Neutrophil (primary cell): Measurements from ENCODE around the gene TGM2.

ENCODE experiments used
- H3K27ac ChIP-seq: fragments of 200-600 bp; sonication (generic); 2 replicates; pipeline ENCODE4 v1.5.1; 2016; ENCODE audit warnings: mild to moderate bottlenecking, moderate library complexity
- H3K27me3 ChIP-seq: fragments of 200-600 bp; sonication (generic); 2 replicates; pipeline ENCODE4 v1.6.0; 2016; ENCODE audit warnings: mild to moderate bottlenecking
- H3K36me3 ChIP-seq: fragments of 200-600 bp; sonication (generic); 2 replicates; pipeline ENCODE4 v1.5.1; 2017
- H3K4me1 ChIP-seq, 2 experiments: fragments of 200-600 bp in 1 of 2; sonication (generic) in 1 of 2; 1 replicate in 1 of 2; 2 replicates in 1 of 2; pipeline versions ENCODE4 v1.5.1 to v1.6.1; 2013 to 2016; ENCODE audit warnings: low read depth in 1 of 2, low read length in 1 of 2, mild to moderate bottlenecking in 1 of 2, moderate library complexity in 1 of 2; ENCODE audit not compliant: control insufficient read depth in 1 of 2, insufficient read depth in 1 of 2
- H3K4me3 ChIP-seq, 2 experiments: fragments of 200-600 bp in 1 of 2; sonication (generic) in 1 of 2; 1 replicate in 1 of 2; 2 replicates in 1 of 2; pipeline ENCODE4 v1.5.1; 2013 to 2016; ENCODE audit warnings: low read depth in 1 of 2, low read length in 1 of 2, mild to moderate bottlenecking in 1 of 2, moderate library complexity in 1 of 2
- H3K9me3 ChIP-seq: fragments of 200-600 bp; sonication (generic); 2 replicates; pipeline ENCODE4 v1.5.1; 2016
- TF ChIP-seq, protein P1 (sequence below): fragments of 200-600 bp; sonication (generic); IDR thresholded peaks from 2 replicates; pipeline ENCODE4 v1.5.1; 2016; ENCODE audit warnings: antibody characterized with exemption

TGM2 gene

DNA sequence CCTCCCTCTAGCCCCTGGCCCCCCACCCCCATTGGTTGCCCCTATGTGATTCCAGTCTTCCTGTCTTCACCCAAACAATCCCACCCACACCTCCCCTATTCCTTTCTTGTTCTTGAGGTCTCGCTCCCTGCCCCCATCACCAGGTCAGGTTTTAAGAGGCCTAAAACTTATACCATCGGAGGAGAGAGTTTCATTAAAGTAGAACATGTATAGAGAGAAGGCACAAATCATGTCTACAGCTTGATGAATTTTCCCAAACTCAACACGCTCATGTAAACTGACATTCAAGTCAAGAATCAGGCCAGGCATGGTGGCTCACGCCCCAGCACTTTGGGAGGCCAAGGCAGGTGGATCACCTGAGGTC lies 44.5 kb downstream of the TGM2 start:
- H3K27ac ChIP-seq: no peak overlapping the region
- no peaks in the 10 kb centered on the region for H3K36me3 ChIP-seq
- no peaks in the 10 kb centered on the region for H3K4me1 ChIP-seq
- TF ChIP-seq, protein P1, sequence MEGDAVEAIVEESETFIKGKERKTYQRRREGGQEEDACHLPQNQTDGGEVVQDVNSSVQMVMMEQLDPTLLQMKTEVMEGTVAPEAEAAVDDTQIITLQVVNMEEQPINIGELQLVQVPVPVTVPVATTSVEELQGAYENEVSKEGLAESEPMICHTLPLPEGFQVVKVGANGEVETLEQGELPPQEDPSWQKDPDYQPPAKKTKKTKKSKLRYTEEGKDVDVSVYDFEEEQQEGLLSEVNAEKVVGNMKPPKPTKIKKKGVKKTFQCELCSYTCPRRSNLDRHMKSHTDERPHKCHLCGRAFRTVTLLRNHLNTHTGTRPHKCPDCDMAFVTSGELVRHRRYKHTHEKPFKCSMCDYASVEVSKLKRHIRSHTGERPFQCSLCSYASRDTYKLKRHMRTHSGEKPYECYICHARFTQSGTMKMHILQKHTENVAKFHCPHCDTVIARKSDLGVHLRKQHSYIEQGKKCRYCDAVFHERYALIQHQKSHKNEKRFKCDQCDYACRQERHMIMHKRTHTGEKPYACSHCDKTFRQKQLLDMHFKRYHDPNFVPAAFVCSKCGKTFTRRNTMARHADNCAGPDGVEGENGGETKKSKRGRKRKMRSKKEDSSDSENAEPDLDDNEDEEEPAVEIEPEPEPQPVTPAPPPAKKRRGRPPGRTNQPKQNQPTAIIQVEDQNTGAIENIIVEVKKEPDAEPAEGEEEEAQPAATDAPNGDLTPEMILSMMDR: no peak
- H3K9me3 ChIP-seq: no peaks in the 10 kb centered on the region
- no peaks in the 10 kb centered on the region for H3K27me3 ChIP-seq
- no peak overlapping the region for H3K4me3 ChIP-seq

DNA sequence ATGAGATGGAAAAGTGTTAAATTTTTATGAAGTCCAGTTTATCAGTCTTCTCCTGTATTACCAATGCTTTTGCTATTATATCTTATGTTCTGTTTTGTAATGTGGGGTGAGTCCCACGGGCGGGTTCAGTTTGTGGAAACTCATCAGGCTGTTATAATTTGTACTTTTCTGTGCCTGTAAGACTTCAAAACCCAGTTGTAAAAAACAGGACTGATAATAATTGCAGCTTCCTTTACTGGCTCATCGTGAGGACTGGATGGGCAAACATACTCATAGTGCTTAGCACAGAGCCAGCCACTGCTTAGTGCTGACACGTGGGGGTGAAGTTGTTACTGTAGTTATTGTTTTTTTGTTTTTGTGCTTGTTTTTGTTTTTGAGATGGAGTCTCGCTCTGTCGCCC lies 45.6 kb downstream of the TGM2 start:
- no peaks in the 10 kb centered on the region for H3K36me3 ChIP-seq
- H3K4me3 ChIP-seq: no peak overlapping the region
- no peaks in the 10 kb centered on the region for H3K9me3 ChIP-seq
- no peaks in the 10 kb centered on the region for H3K4me1 ChIP-seq
- TF ChIP-seq, protein P1: no peak
- no peaks in the 10 kb centered on the region for H3K27me3 ChIP-seq
- H3K27ac ChIP-seq: no peak overlapping the region

DNA sequence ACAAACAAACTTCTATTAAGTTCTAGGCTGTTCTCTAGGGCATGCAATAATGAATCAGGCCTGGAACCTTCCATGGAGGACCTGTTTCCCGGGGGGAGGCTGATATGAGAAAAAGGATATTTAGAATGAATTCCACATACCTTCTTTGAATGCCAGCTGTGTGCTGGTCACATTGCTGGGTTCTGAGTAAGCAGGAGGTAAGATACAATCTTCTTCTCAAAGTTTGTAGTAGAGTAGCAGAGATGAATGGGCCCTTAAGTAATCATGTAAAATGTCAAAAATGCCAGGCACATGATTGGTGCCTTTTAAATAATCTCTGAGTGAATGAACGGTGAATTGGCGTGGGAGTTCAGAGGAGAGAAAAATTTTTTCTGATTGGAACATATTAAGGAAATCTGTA lies 47.4 kb downstream of the TGM2 start:
- Histone ChIP-seq H3K4me3 (no peak overlapping the region), H3K9me3 (no peaks in the 10 kb centered on the region), H3K4me1 (no peaks in the 10 kb centered on the region), H3K27ac (no peak overlapping the region), H3K36me3 (no peaks in the 10 kb centered on the region), H3K27me3 (no peaks in the 10 kb centered on the region)
- TF ChIP-seq, protein P1: no peak

DNA sequence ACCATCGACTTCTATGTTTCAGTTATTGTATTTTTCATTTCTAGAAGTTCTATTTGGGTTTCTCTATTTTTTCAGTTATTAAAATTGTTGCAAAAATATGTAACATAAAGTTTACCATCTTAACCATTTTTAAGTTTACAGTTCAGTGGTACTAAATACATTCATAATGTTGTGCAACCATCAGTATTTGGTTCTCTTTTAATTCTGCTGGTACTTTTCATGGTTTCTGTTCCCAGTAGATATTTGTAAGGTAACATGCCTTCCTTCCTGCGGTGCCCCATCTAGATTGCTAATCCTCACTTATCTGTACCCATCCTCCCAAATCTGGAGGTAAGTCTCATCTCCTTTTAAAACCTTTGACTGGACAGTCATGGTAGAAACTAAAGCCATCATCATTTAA lies 47.9 kb downstream of the TGM2 start:
- no peak overlapping the region for H3K27ac ChIP-seq

DNA sequence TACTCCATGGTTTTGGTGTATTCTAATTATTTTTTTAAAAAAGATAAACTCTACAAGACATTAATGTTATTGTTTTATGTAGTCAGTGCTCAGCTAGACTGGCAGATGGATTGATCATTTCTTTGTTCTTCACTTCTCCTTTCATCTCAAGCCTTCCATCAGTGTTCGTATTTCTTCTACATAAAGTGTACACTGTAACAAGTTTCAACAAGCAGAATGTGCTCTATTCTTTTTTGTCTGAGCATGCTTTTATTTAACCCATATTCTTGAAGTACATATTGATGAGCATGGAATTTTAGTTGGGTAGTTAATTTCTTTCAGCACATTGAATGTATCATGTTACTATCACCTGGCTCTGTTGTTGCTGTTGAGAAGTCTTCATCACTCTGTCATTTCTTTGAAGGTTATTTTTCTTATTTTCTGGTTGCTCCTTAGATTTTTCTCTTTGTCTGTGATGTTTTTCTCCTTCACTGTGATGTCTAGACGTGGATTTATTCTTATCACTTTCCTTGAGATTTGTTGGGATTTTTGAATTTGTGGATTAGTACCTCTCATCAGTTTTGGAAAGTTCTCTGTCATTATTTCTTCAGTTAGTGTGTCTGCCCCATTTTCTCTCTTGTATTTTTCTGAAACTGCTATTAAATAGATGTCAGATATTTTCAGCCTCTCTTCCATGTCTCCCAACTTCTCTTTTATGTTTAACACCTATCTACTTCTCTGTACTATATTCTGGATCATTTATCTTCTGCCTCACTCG lies 48.5 kb downstream of the TGM2 start:
- Histone ChIP-seq H3K9me3 (no peaks in the 10 kb centered on the region), H3K27ac (no peak overlapping the region), H3K4me1 (no peaks in the 10 kb centered on the region), H3K27me3 (no peaks in the 10 kb centered on the region), H3K4me3 (no peak overlapping the region), H3K36me3 (no peaks in the 10 kb centered on the region)
- TF ChIP-seq, protein P1: no peak

More for the DNA sequence above, 47.9 kb downstream of the TGM2 start:
- no peaks in the 10 kb centered on the region for H3K27me3 ChIP-seq
- no peak overlapping the region for H3K4me3 ChIP-seq
- H3K36me3 ChIP-seq: no peaks in the 10 kb centered on the region
- no peaks in the 10 kb centered on the region for H3K9me3 ChIP-seq
- TF ChIP-seq, protein P1: no peak
- H3K4me1 ChIP-seq: no peaks in the 10 kb centered on the region
